D721Med (cell line): Measurements from ENCODE around the gene ROMO1.
"Not testable (repeated sequence)": the region's sequence is repeated elsewhere in the genome, so short reads cannot be mapped to it uniquely, and the experiment has no call there.

Experiments used
- DNase-seq: peaks from one replicate; pipeline ENCODE4 v3.0.0; 2011; ENCODE audit warnings: low spot score; ENCODE audit not compliant: insufficient read length
- FAIRE-seq: peaks from 2 replicates; lab custom pipeline; 2011; peaks lifted over from hg19 to GRCh38; lab: Jason Lieb, UNC
- CTCF ChIP-seq: IDR thresholded peaks from 2 replicates; pipeline ENCODE4 v1.5.1; 2012; ENCODE audit warnings: mild to moderate bottlenecking, control low read depth; ENCODE audit not compliant: insufficient read depth; ENCODE audit errors: missing control alignments

The ROMO1 gene

GRCh38 chr20:35742741-35743523 is 43.7 kb downstream of the ROMO1 start:
- TF ChIP-seq CTCF = no peak
- FAIRE-seq = no peak
- no peak for DNase-seq

GRCh38 chr20:35743693-35744491 is 44.7 kb downstream of the ROMO1 start:
- TF ChIP-seq CTCF = no peak
- DNase-seq = no peak
- no peak for FAIRE-seq

GRCh38 chr20:35744492-35744841 is 45.3 kb downstream of the ROMO1 start:
- not testable (repeated sequence) for DNase-seq, FAIRE-seq
